CD4-positive, alpha-beta T cell (primary cell): Measurements from ENCODE around the gene PARVB. TPM values are rescaled to one million over a fixed set of nuclear protein-coding genes. Genes with fewer than 3 reads are reported as not detected.

Source experiments
- ATAC-seq: fragments of 200-7000 bp; cut with Tn5 transposase; one replicate; pipeline ENCODE4 v1.10.0; 2022; ENCODE audit warnings: mild to moderate bottlenecking; ENCODE audit not compliant: poor library complexity
- CTCF ChIA-PET: fragments of 350-600 bp; sonication (Branson Sonifier 250); formaldehyde crosslinking; loops from one replicate; lab custom pipeline; 2021; ENCODE audit warnings: antibody characterized with exemption, inconsistent platforms; lab: Charles Lee
- POLR2A ChIA-PET: fragments of 350-600 bp; sonication (Branson Sonifier 250); formaldehyde crosslinking; loops from one replicate; lab custom pipeline; 2021; ENCODE audit warnings: antibody characterized with exemption, inconsistent platforms; lab: Charles Lee
- DNase-seq, 14 experiments: peaks; one replicate each; pipeline ENCODE4 v3.0.0-alpha.2; 2013 to 2020; ENCODE audit warnings: mixed read lengths in 2 of 14
- H3K27ac ChIP-seq, 2 donors: one replicate each; pipeline versions ENCODE4 v1.5.1 to v1.7.0; 2013; ENCODE audit warnings: low read length in 2 of 2, low read depth in 1 of 2, mild to moderate bottlenecking in 1 of 2
- H3K27me3 ChIP-seq, 2 experiments: 1 replicate in 1 of 2; 2 replicates in 1 of 2; pipeline versions ENCODE4 v1.6.1 to v1.7.0; 2013; ENCODE audit warnings: low read length in 2 of 2, control low read depth in 1 of 2, mild to moderate bottlenecking in 1 of 2, moderate library complexity in 1 of 2; ENCODE audit not compliant: insufficient read depth in 2 of 2, control insufficient read depth in 1 of 2
- H3K36me3 ChIP-seq: one replicate; pipeline ENCODE4 v1.6.1; 2013; ENCODE audit warnings: low read length, control low read depth; ENCODE audit not compliant: insufficient read depth
- H3K4me1 ChIP-seq: one replicate; pipeline ENCODE4 v1.6.1; 2013; ENCODE audit warnings: low read length, control low read depth; ENCODE audit not compliant: insufficient read depth
- H3K4me3 ChIP-seq: one replicate; pipeline ENCODE4 v1.5.1; 2013; ENCODE audit warnings: mild to moderate bottlenecking, low read length, moderate library complexity
- H3K9me3 ChIP-seq, 2 experiments: 1 replicate in 1 of 2; 2 replicates in 1 of 2; pipeline versions ENCODE4 v1.6.1 to v1.7.0; 2013; ENCODE audit warnings: low read length in 2 of 2, mild to moderate bottlenecking in 2 of 2, control low read depth in 1 of 2, moderate library complexity in 1 of 2; ENCODE audit not compliant: control insufficient read depth in 1 of 2, insufficient read depth in 1 of 2
- H3K27ac Mint-ChIP-seq: one replicate; pipeline ENCODE4 v1.8.0; 2020; ENCODE audit warnings: mixed read lengths
- H3K27me3 Mint-ChIP-seq: one replicate; pipeline ENCODE4 v1.8.0; 2021; ENCODE audit warnings: mixed read lengths
- H3K36me3 Mint-ChIP-seq: one replicate; pipeline ENCODE4 v1.8.0; 2021; ENCODE audit warnings: low read depth, mixed read lengths
- H3K4me1 Mint-ChIP-seq: one replicate; pipeline ENCODE4 v1.8.0; 2021; ENCODE audit warnings: low read depth, mixed read lengths
- H3K4me3 Mint-ChIP-seq: one replicate; pipeline ENCODE4 v1.8.0; 2020; ENCODE audit warnings: mild to moderate bottlenecking, mixed read lengths
- H3K9me3 Mint-ChIP-seq: one replicate; pipeline ENCODE4 v1.8.0; 2020; ENCODE audit warnings: mixed read lengths
- CTCF ChIP-seq: fragments of 200-600 bp; IDR thresholded peaks from one replicate; pipeline ENCODE4 v1.8.0; 2022; ENCODE audit warnings: antibody characterized with exemption, mild to moderate bottlenecking
- intact Hi-C, 2 experiments: fragments of 100-400 bp; cut with DNase I in 1 of 2; cut with micrococcal nuclease in 1 of 2; formaldehyde crosslinking; loops; one replicate each; pipeline versions ENCODE4 v1.15.1 to v1.9.0; 2023 to 2025; cut with DNase I, micrococcal nuclease
- total RNA-seq, 174 experiments: library from RNA in 2 of 174; stranded (reverse) in 2 of 174; gene quantifications; one replicate each; pipeline ENCODE4 v1.2.3 and lab custom pipeline; 2021 to 2026

PARVB gene
- total RNA-seq, 2 experiments from 2014 or later, result 6.2 to 6.4 TPM

- Mint-ChIP-seq H3K4me3 (no peak overlapping the region), H3K27me3 (no peaks in the 10 kb centered on the region), H3K36me3 (peaks cover 30% of the 10 kb centered on the region), H3K4me1 (no peaks in the 10 kb centered on the region), H3K27ac (no peak overlapping the region), H3K9me3 (peaks cover 6% of the 10 kb centered on the region)
- CTCF ChIA-PET, result no interaction called here
- intact Hi-C loops, result no loop called here
- POLR2A ChIA-PET, result interaction anchor here (1.1 kb wide), 1 partner anchor 31 kb away, joined by 3 read pairs; no protein-coding TSS in a partner anchor
- no peaks in the 10 kb centered on the region for H3K27me3 ChIP-seq
- no peaks in the 10 kb centered on the region for H3K36me3 ChIP-seq
- H3K4me1 ChIP-seq, result no peaks in the 10 kb centered on the region
- no peak for ATAC-seq
- H3K9me3 ChIP-seq, result peaks cover 0 to 22% of the 10 kb centered on the region in 2 experiments
- no peak overlapping the region for H3K27ac ChIP-seq
- no peak overlapping the region for H3K4me3 ChIP-seq
- no peak for DNase-seq
- TF ChIP-seq CTCF, result no peak
Observed at GRCh38 chr22:44212936-44213335, 188.8 kb downstream of the PARVB start.

GRCh38 chr22:44213489-44214043, 189.5 kb downstream of the PARVB start:
- Histone ChIP-seq H3K9me3 (peaks cover 0 to 20% of the 10 kb centered on the region in 2 experiments), H3K4me1 (no peaks in the 10 kb centered on the region), H3K27me3 (no peaks in the 10 kb centered on the region), H3K27ac (no peak overlapping the region), H3K4me3 (no peak overlapping the region), H3K36me3 (no peaks in the 10 kb centered on the region)
- Mint-ChIP-seq H3K9me3 (peaks cover 6% of the 10 kb centered on the region), H3K36me3 (peaks cover 26% of the 10 kb centered on the region), H3K27me3 (no peaks in the 10 kb centered on the region), H3K4me1 (no peaks in the 10 kb centered on the region), H3K4me3 (no peak overlapping the region), H3K27ac (no peak overlapping the region)
- intact Hi-C loops, result no loop called here
- no peak for ATAC-seq
- CTCF ChIA-PET, result no interaction called here
- POLR2A ChIA-PET, result no interaction called here
- DNase-seq, result no peak
- TF ChIP-seq CTCF, result no peak

- no peaks in the 10 kb centered on the region for H3K27me3 Mint-ChIP-seq
- peaks cover 3% of the 10 kb centered on the region for H3K9me3 Mint-ChIP-seq
- ChIA-PET CTCF (no interaction called here), POLR2A (no interaction called here)
- Histone ChIP-seq H3K4me3 (no peak overlapping the region), H3K4me1 (no peaks in the 10 kb centered on the region), H3K9me3 (peaks cover 0 to 21% of the 10 kb centered on the region in 2 experiments), H3K27me3 (no peaks in the 10 kb centered on the region), H3K36me3 (no peaks in the 10 kb centered on the region), H3K27ac (no peak overlapping the region)
- TF ChIP-seq CTCF, result no peak
- H3K36me3 Mint-ChIP-seq, result peaks cover 21% of the 10 kb centered on the region
- no peak overlapping the region for H3K4me3 Mint-ChIP-seq
- no peaks in the 10 kb centered on the region for H3K4me1 Mint-ChIP-seq
- DNase-seq, result no peak
- no peak for ATAC-seq
- H3K27ac Mint-ChIP-seq, result no peak overlapping the region
- intact Hi-C loops, result no loop called here
Observed at GRCh38 chr22:44214187-44214586, 190.1 kb downstream of the PARVB start.
